ENCODE measurements around the gene FAM131B.

GRCh38 chr7:143331179-143331801, 31.2 kb downstream of the FAM131B start:
- TF ChIP-seq CTCF (conservative IDR thresholded peaks at IDR 0.05 in 1 of 2, IDR thresholded peaks at IDR 0.05 in 1 of 2; ENCODE audit: extremely low read depth in 1 of 2, insufficient read depth in 1 of 2, low read depth in 1 of 2, low read length in 2 of 2) (no peak), EZH2 (IDR thresholded peaks at IDR 0.05; ENCODE audit: borderline replicate concordance, low read length) (no peak)

All from mammary epithelial cell (primary cell).